ENCODE measurements around the gene PSMB5. TPM values are rescaled to one million over a fixed set of nuclear protein-coding genes. Genes with fewer than 3 reads are reported as not detected.

PSMB5 gene
- total and polyA plus RNA-seq, 2 of the 13 experiments (the other 11 are each of a cell fraction or from before 2014, with no cell fraction given), result 705 to 871 TPM

DNA sequence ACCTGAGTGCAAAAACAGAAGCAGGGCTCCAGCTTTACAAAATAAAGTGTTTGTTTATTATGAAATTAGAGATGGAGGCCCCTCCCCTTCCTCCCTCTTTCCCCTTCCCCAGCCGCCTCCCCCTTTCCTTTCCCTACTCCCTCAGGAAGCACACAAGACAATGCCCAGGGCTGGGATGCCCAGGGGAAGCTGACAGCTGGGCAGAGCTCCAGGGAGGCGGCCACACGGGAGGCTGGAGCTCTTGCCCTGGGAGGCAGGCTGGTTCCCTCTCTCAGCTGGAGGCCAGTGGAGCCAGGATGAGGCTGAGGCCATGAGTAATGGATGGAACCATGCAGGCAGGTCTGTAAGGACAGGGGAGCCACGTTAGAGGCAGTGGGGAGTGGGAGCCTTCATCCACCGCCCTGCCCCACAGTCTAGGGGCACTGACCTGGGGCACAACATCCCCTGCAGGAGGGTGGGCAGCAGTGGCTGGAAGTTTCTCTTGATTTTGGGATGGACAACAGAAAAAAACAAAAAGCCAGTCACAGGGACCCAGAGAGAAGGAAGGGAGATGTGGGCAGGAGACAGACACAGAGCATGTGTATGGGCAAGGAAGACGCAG lies 12.4 kb upstream of the PSMB5 start (continued):
- TF ChIP-seq ATF7 (IDR thresholded peaks at IDR 0.05), result no peak
- TF ChIP-seq ATF7 (CRISPR knock-in tag; IDR thresholded peaks at IDR 0.05), result 0 out of 2 replicates have a peak, but pooled peaks have one; percentile 15
- TF ChIP-seq, protein P1, sequence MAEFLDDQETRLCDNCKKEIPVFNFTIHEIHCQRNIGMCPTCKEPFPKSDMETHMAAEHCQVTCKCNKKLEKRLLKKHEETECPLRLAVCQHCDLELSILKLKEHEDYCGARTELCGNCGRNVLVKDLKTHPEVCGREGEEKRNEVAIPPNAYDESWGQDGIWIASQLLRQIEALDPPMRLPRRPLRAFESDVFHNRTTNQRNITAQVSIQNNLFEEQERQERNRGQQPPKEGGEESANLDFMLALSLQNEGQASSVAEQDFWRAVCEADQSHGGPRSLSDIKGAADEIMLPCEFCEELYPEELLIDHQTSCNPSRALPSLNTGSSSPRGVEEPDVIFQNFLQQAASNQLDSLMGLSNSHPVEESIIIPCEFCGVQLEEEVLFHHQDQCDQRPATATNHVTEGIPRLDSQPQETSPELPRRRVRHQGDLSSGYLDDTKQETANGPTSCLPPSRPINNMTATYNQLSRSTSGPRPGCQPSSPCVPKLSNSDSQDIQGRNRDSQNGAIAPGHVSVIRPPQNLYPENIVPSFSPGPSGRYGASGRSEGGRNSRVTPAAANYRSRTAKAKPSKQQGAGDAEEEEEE (CRISPR knock-in tag; IDR thresholded peaks at IDR 0.05; ENCODE audit: borderline replicate concordance), result no peak
- TF ChIP-seq EHMT2 (IDR thresholded peaks at IDR 0.05; ENCODE audit: borderline replicate concordance, low read depth, low read length), result no peak
- no peak for TF ChIP-seq PCBP2 (optimal IDR thresholded peaks at IDR 0.05; ENCODE audit: low read depth, low read length, poor library complexity, severe bottlenecking)
- TF ChIP-seq, protein P2, sequence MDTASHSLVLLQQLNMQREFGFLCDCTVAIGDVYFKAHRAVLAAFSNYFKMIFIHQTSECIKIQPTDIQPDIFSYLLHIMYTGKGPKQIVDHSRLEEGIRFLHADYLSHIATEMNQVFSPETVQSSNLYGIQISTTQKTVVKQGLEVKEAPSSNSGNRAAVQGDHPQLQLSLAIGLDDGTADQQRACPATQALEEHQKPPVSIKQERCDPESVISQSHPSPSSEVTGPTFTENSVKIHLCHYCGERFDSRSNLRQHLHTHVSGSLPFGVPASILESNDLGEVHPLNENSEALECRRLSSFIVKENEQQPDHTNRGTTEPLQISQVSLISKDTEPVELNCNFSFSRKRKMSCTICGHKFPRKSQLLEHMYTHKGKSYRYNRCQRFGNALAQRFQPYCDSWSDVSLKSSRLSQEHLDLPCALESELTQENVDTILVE (CRISPR knock-in tag; IDR thresholded peaks at IDR 0.05), result no peak
- 0 out of 2 replicates have a peak, but pooled peaks have one; percentile 24 for TF ChIP-seq ZNF768 (CRISPR knock-in tag; IDR thresholded peaks at IDR 0.05)
- TF ChIP-seq ZNF552 (CRISPR knock-in tag; IDR thresholded peaks at IDR 0.05; ENCODE audit: borderline replicate concordance), result 0 out of 2 replicates have a peak, but pooled peaks have one; percentile 28
- TF ChIP-seq, protein P3, sequence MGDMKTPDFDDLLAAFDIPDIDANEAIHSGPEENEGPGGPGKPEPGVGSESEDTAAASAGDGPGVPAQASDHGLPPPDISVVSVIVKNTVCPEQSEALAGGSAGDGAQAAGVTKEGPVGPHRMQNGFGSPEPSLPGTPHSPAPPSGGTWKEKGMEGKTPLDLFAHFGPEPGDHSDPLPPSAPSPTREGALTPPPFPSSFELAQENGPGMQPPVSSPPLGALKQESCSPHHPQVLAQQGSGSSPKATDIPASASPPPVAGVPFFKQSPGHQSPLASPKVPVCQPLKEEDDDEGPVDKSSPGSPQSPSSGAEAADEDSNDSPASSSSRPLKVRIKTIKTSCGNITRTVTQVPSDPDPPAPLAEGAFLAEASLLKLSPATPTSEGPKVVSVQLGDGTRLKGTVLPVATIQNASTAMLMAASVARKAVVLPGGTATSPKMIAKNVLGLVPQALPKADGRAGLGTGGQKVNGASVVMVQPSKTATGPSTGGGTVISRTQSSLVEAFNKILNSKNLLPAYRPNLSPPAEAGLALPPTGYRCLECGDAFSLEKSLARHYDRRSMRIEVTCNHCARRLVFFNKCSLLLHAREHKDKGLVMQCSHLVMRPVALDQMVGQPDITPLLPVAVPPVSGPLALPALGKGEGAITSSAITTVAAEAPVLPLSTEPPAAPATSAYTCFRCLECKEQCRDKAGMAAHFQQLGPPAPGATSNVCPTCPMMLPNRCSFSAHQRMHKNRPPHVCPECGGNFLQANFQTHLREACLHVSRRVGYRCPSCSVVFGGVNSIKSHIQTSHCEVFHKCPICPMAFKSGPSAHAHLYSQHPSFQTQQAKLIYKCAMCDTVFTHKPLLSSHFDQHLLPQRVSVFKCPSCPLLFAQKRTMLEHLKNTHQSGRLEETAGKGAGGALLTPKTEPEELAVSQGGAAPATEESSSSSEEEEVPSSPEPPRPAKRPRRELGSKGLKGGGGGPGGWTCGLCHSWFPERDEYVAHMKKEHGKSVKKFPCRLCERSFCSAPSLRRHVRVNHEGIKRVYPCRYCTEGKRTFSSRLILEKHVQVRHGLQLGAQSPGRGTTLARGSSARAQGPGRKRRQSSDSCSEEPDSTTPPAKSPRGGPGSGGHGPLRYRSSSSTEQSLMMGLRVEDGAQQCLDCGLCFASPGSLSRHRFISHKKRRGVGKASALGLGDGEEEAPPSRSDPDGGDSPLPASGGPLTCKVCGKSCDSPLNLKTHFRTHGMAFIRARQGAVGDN (CRISPR knock-in tag; IDR thresholded peaks at IDR 0.05), result peak; percentile 10; the same call in 1 of the 2 replicates
- TF ChIP-seq GABPB1 (CRISPR knock-in tag; IDR thresholded peaks at IDR 0.05), result no peak
- 0 out of 2 replicates have a peak, but pooled peaks have one; percentile 18 for TF ChIP-seq KDM5B (CRISPR knock-in tag; IDR thresholded peaks at IDR 0.05; ENCODE audit: borderline replicate concordance)
- 0 out of 2 replicates have a peak, but pooled peaks have one; percentile 21 for TF ChIP-seq ZFX (CRISPR knock-in tag; IDR thresholded peaks at IDR 0.05; ENCODE audit: low read depth)
